ENCODE measurements around the gene H1-8. TPM values are rescaled to one million over a fixed set of nuclear protein-coding genes. Genes with fewer than 3 reads are reported as not detected.
"Not testable (repeated sequence)": the region's sequence is repeated elsewhere in the genome, so short reads cannot be mapped to it uniquely, and the experiment has no call there.

H1-8 gene
- total RNA-seq, 1 experiment from 2014 or later: not detected

GRCh38 chr3:129515108-129515820 is 27.7 kb upstream of the H1-8 start:
- DNase-seq (ENCODE audit: low read depth): not testable (repeated sequence)

- not testable (repeated sequence) for DNase-seq (ENCODE audit: low read depth)
These were observed 27.0 kb upstream of the H1-8 start for GRCh38 chr3:129515821-129516432.

- no peak for DNase-seq (ENCODE audit: low read depth)
These were observed 25.5 kb upstream of the H1-8 start for GRCh38 chr3:129517516-129517915.

- DNase-seq (ENCODE audit: low read depth): no peak
These were observed 24.9 kb upstream of the H1-8 start for GRCh38 chr3:129518038-129518561.

- DNase-seq (ENCODE audit: low read depth): no peak
These were observed 24.4 kb upstream of the H1-8 start for GRCh38 chr3:129518581-129518980.

GRCh38 chr3:129519449-129519848 is 23.5 kb upstream of the H1-8 start:
- no peak for DNase-seq (ENCODE audit: low read depth)

GRCh38 chr3:129519896-129520715 is 22.9 kb upstream of the H1-8 start:
- DNase-seq (ENCODE audit: low read depth): no peak

GRCh38 chr3:129520960-129521359 is 22.0 kb upstream of the H1-8 start:
- DNase-seq (ENCODE audit: low read depth): peak; percentile 16

- DNase-seq (ENCODE audit: low read depth): no peak
These were observed 21.4 kb upstream of the H1-8 start for GRCh38 chr3:129521611-129522010.

- DNase-seq (ENCODE audit: low read depth): no peak
These were observed 20.0 kb upstream of the H1-8 start for GRCh38 chr3:129522953-129523352.

GRCh38 chr3:129524081-129524480 is 18.9 kb upstream of the H1-8 start:
- DNase-seq (ENCODE audit: low read depth): no peak

GRCh38 chr3:129525341-129525968 is 17.5 kb upstream of the H1-8 start:
- DNase-seq (ENCODE audit: low read depth): peak; percentile 69

GRCh38 chr3:129526121-129526900 is 16.7 kb upstream of the H1-8 start:
- no peak for DNase-seq (ENCODE audit: low read depth)

GRCh38 chr3:129527262-129527661 is 15.7 kb upstream of the H1-8 start:
- DNase-seq (ENCODE audit: low read depth): no peak

- no peak for DNase-seq (ENCODE audit: low read depth)
These were observed 14.3 kb upstream of the H1-8 start, which contains the start of gene RHO for GRCh38 chr3:129528589-129529100. Gene RHO, plus strand, starts transcription at chr3:129528639. Its CDS starts 95 bp downstream, at chr3:129528734.

- no peak for DNase-seq (ENCODE audit: low read depth)
These were observed 13.4 kb upstream of the H1-8 start for GRCh38 chr3:129529436-129530210.

GRCh38 chr3:129530251-129530791 is 12.7 kb upstream of the H1-8 start:
- DNase-seq (ENCODE audit: low read depth): peak; percentile 15

GRCh38 chr3:129530821-129531220 is 12.2 kb upstream of the H1-8 start:
- DNase-seq (ENCODE audit: low read depth): no peak

GRCh38 chr3:129531699-129532098 is 11.3 kb upstream of the H1-8 start:
- DNase-seq (ENCODE audit: low read depth): no peak

GRCh38 chr3:129532261-129532660 is 10.7 kb upstream of the H1-8 start:
- no peak for DNase-seq (ENCODE audit: low read depth)

Data from M059J (cell line).